Measurements from ENCODE around the gene LYRM7. TPM values are rescaled to one million over a fixed set of nuclear protein-coding genes. Genes with fewer than 3 reads are reported as not detected.

LYRM7 gene
- total RNA-seq, 2 donors from 2014 or later: 6.3 to 7.6 TPM

DNA sequence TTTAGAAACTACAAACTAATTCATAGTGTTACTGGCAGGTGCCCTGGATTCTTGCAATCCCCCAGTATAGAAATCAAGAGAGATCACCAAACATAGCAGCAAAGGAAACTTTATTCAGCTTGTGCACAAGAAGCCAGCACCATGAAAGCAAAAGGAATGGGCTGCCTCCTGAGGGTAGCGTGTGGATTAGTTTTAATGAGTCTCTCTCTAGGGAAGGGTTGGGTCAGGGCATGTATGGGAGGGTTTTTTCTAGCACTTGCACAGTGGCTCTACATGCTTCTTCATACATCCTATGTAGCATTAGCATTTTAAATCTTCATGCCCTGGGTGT is 38.4 kb downstream of the LYRM7 start:
- DNase-seq (ENCODE audit: low spot score): no peak
- H3K27ac ChIP-seq: no peak overlapping the region

DNA sequence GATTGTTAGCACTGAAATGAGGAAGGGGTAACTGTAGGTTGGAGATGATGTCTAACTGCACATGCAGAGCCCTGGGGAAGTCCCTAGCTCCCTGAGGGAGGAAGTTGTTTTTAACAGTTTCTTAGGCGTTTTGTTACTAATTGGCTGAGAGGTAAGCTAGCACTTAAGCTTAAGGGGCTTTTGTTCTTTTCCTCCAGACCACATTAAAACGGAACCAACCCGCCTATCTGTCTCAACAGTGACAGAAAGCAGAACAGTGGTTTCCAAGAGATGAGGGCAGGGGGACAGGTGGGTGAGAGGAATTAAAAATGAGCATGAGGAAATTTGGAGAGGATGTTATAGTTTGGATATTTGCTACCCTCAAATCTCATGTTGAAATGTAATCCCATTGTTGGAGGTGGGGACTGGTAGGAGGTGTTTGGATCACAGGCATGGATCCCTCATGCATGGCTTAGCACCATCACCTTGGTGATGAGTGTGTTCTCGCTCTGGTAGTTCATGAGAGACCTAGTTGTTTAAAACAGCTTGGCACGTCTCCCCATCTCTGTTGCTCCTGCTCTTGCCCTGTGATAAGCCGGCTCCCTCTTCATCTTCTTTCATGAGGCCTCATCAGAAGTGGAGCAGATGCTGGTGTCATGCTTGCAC is 38.9 kb downstream of the LYRM7 start:
- WGBS: 55% methylated on average over 6 of the region's 6 CpGs
- Histone ChIP-seq H3K9me3 (no peaks in the 10 kb centered on the region), H3K4me1 (replicated peaks) (no peaks in the 10 kb centered on the region), H3K27ac (no peak overlapping the region), H3K4me3 (no peak overlapping the region), H3K36me3 (no peaks in the 10 kb centered on the region), H3K27me3 (replicated peaks; ENCODE audit: insufficient read depth) (no peaks in the 10 kb centered on the region)
- TF ChIP-seq POLR2A (IDR thresholded peaks at IDR 0.05): no peak
- TF ChIP-seq POLR2AphosphoS5 (IDR thresholded peaks at IDR 0.05): no peak
- TF ChIP-seq, protein P1, sequence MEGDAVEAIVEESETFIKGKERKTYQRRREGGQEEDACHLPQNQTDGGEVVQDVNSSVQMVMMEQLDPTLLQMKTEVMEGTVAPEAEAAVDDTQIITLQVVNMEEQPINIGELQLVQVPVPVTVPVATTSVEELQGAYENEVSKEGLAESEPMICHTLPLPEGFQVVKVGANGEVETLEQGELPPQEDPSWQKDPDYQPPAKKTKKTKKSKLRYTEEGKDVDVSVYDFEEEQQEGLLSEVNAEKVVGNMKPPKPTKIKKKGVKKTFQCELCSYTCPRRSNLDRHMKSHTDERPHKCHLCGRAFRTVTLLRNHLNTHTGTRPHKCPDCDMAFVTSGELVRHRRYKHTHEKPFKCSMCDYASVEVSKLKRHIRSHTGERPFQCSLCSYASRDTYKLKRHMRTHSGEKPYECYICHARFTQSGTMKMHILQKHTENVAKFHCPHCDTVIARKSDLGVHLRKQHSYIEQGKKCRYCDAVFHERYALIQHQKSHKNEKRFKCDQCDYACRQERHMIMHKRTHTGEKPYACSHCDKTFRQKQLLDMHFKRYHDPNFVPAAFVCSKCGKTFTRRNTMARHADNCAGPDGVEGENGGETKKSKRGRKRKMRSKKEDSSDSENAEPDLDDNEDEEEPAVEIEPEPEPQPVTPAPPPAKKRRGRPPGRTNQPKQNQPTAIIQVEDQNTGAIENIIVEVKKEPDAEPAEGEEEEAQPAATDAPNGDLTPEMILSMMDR (IDR thresholded peaks at IDR 0.05): no peak
- intact Hi-C loops (cut with DNase I): no loop called here
- DNase-seq (ENCODE audit: low spot score): no peak

More for the DNA sequence above, 38.4 kb downstream of the LYRM7 start:
- Histone ChIP-seq H3K9me3 (no peaks in the 10 kb centered on the region), H3K4me3 (no peak overlapping the region), H3K36me3 (no peaks in the 10 kb centered on the region), H3K27me3 (replicated peaks; ENCODE audit: insufficient read depth) (no peaks in the 10 kb centered on the region), H3K4me1 (replicated peaks) (no peaks in the 10 kb centered on the region)
- TF ChIP-seq POLR2A (IDR thresholded peaks at IDR 0.05) (no peak), POLR2AphosphoS5 (IDR thresholded peaks at IDR 0.05) (no peak)
- TF ChIP-seq, protein P1 (IDR thresholded peaks at IDR 0.05): no peak
- 77% methylated on average over 1 of the region's 1 CpG for WGBS
- intact Hi-C loops (cut with DNase I): no loop called here

DNA sequence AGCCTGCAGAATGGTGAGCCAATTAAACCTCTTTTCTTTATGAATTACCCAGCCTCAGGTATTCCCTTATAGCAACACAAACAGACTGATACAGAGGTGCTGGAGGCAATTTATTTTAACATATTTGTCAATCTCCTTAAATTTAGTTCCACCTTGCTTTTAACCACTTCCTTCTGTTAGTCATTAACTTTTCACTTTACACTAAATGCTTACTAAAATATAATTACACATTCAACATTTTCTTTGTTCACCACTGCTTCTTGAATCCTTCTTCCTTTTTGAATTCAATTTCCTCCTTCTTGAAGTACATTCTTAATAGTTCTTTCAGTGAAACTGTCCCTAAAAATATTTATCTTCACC is 39.4 kb downstream of the LYRM7 start:
- Histone ChIP-seq H3K36me3 (no peaks in the 10 kb centered on the region), H3K4me3 (no peak overlapping the region), H3K9me3 (no peaks in the 10 kb centered on the region), H3K4me1 (replicated peaks) (no peaks in the 10 kb centered on the region), H3K27me3 (replicated peaks; ENCODE audit: insufficient read depth) (no peaks in the 10 kb centered on the region), H3K27ac (no peak overlapping the region)
- TF ChIP-seq POLR2AphosphoS5 (IDR thresholded peaks at IDR 0.05) (no peak), POLR2A (IDR thresholded peaks at IDR 0.05) (no peak)
- TF ChIP-seq, protein P1 (IDR thresholded peaks at IDR 0.05): no peak
- no peak for DNase-seq (ENCODE audit: low spot score)
- intact Hi-C loops (cut with DNase I): no loop called here

DNA sequence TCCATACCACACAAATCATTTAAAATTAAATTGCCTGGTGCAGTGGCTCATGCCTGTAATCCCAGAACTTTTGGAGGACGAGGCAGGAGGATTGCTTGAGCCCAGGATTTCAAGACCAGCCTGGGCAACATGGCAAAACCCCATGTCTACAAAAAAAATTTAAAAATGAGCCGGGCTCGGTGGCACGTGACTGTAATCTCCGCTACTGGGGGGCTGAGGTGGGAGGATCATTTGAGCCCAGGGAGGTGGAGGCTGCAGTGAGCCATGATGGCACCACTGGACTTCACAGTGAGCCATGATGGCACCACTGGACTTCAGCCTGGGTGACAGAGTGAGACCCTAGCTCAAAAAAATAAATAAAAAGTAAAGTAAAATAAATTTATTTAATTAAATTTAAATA is 40.9 kb downstream of the LYRM7 start:
- no peaks in the 10 kb centered on the region for H3K4me1 ChIP-seq (replicated peaks)
- no peak overlapping the region for H3K4me3 ChIP-seq
- intact Hi-C loops (cut with DNase I): no loop called here
- no peaks in the 10 kb centered on the region for H3K36me3 ChIP-seq
- H3K27me3 ChIP-seq (replicated peaks; ENCODE audit: insufficient read depth): no peaks in the 10 kb centered on the region
- no peak overlapping the region for H3K27ac ChIP-seq
- WGBS: 93% methylated on average over 5 of the region's 5 CpGs
- DNase-seq (ENCODE audit: low spot score): no peak
- H3K9me3 ChIP-seq: no peaks in the 10 kb centered on the region
- TF ChIP-seq, protein P1 (IDR thresholded peaks at IDR 0.05): no peak
- TF ChIP-seq POLR2AphosphoS5 (IDR thresholded peaks at IDR 0.05) (no peak), POLR2A (IDR thresholded peaks at IDR 0.05) (no peak)

DNA sequence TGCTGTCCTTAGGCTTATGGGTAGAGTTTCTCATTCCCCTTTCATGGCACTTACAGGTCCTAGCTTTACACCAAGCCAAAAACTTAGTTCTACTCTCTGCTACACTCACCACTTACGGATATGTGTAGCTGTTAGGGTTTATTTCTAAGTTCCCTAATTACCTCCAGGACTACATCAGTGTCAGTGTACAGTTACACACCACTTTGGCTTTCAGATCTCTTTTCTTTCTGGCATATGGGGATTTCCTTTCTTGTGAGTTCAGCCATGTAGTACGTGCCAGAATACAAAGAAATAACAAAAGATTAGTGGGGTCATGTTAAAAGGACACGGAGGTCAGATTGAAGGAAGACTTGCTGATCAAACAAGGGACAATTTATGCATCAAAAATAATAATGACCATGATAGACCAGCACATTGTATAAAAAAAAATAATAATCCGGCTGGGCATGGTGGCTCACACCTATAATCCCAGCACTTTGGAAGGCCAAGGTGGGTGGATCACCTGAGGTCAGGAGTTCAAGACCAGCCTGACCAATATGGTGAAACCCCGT is 41.8 kb downstream of the LYRM7 start:
- WGBS: 82% methylated on average over 5 of the region's 5 CpGs
- no peak for DNase-seq (ENCODE audit: low spot score)
- TF ChIP-seq POLR2AphosphoS5 (IDR thresholded peaks at IDR 0.05): no peak
- TF ChIP-seq, protein P1 (IDR thresholded peaks at IDR 0.05): no peak
- TF ChIP-seq POLR2A (IDR thresholded peaks at IDR 0.05): no peak
- Histone ChIP-seq H3K36me3 (no peaks in the 10 kb centered on the region), H3K9me3 (no peaks in the 10 kb centered on the region), H3K27me3 (replicated peaks; ENCODE audit: insufficient read depth) (no peaks in the 10 kb centered on the region), H3K4me3 (no peak overlapping the region), H3K27ac (no peak overlapping the region), H3K4me1 (replicated peaks) (no peaks in the 10 kb centered on the region)
- intact Hi-C loops (cut with DNase I): no loop called here

All from prostate gland (tissue), 2 donors.